K562 (cell line): ENCODE data around the gene FBXO22. TPM values are rescaled to one million over a fixed set of nuclear protein-coding genes. Genes with fewer than 3 reads are reported as not detected.

Experiments
- ATAC-seq: fragments of 200-7000 bp; cut with Tn5 transposase; 3 replicates; pipeline ENCODE4 v1.9.1; 2020; ENCODE audit warnings: moderate library complexity
- BruUV-seq: library from RNA; stranded (reverse); fragments of 400-500 nt; replicated peaks from 2 replicates; lab custom pipeline; 2021; lab: Mats Ljungman, UMichigan
- CTCF ChIA-PET: fragments of 300-600 bp; formaldehyde crosslinking; extraction: SDS; loops from one replicate; lab custom pipeline; 2021; ENCODE audit warnings: low intra/inter-chr PET ratio; lab: Yijun Ruan, JAX
- POLR2A ChIA-PET: fragments of 300-600, 350-650 bp; sonication (Branson Sonifier 250); formaldehyde crosslinking; extraction: SDS; loops from one replicate; lab custom pipeline; 2021; ENCODE audit warnings: antibody characterized with exemption, inconsistent platforms; lab: Yijun Ruan, JAX
- DNase-seq, 4 experiments: peaks; one replicate each; pipeline versions ENCODE4 v3.0.0 to v3.0.0-alpha.2; 2011 to 2018; ENCODE audit warnings: low spot score in 3 of 4, mixed read lengths in 3 of 4; ENCODE audit errors: extremely low read depth in 1 of 4
- FAIRE-seq: peaks from 2 replicates; lab custom pipeline; 2011; peaks lifted over from hg19 to GRCh38; lab: Jason Lieb, UNC
- H2AFZ ChIP-seq: 2 replicates; pipeline ENCODE4 v1.6.0; 2011; ENCODE audit warnings: low read depth, low read length, control low read depth, inconsistent platforms
- H3K27ac ChIP-seq: fragments of 200-600 bp; 3 replicates; pipeline ENCODE4 v1.8.0; 2011; ENCODE audit warnings: low read depth, mild to moderate bottlenecking, control low read depth, inconsistent platforms, low read length, moderate library complexity, mixed read lengths; ENCODE audit errors: extremely low read depth
- H3K27me3 ChIP-seq, 2 experiments: fragments of 300-600 bp in 1 of 2; 2 replicates in 1 of 2; 3 replicates in 1 of 2; pipeline versions ENCODE4 v1.6.0 to v1.8.0; 2011; ENCODE audit warnings: inconsistent platforms in 2 of 2, low read length in 2 of 2, mild to moderate bottlenecking in 1 of 2, mixed read lengths in 1 of 2, moderate library complexity in 1 of 2; ENCODE audit not compliant: control insufficient read depth in 2 of 2, insufficient read depth in 2 of 2
- H3K36me3 ChIP-seq: fragments of 300-600 bp; 3 replicates; pipeline ENCODE4 v1.8.0; 2011; ENCODE audit warnings: mild to moderate bottlenecking, low read length, inconsistent platforms; ENCODE audit not compliant: control insufficient read depth, insufficient read depth
- H3K4me1 ChIP-seq, 2 experiments: fragments of 200-600 bp in 1 of 2; replicated peaks in 1 of 2; 2 replicates in 1 of 2; 3 replicates in 1 of 2; pipeline versions ENCODE4 v1.5.1 to v1.8.0; 2011; ENCODE audit warnings: inconsistent platforms in 2 of 2, low read length in 2 of 2, mild to moderate bottlenecking in 1 of 2, mixed read lengths in 1 of 2, moderate library complexity in 1 of 2; ENCODE audit not compliant: control insufficient read depth in 2 of 2, insufficient read depth in 2 of 2
- H3K4me2 ChIP-seq: 2 replicates; pipeline ENCODE4 v1.6.1; 2011; ENCODE audit warnings: low read length, control low read depth, inconsistent platforms, mixed read lengths; ENCODE audit not compliant: insufficient read depth
- H3K4me3 ChIP-seq: fragments of 200-600 bp; sonication (generic), shearing (Covaris generic); 2 replicates; pipeline ENCODE4 v1.5.1; 2016; ENCODE audit warnings: control low read depth, inconsistent platforms
- H3K79me2 ChIP-seq: fragments of 200-600 bp; 3 replicates; pipeline ENCODE4 v1.8.0; 2011; ENCODE audit warnings: low read length, inconsistent platforms; ENCODE audit not compliant: control insufficient read depth, insufficient read depth
- H3K9ac ChIP-seq, 2 experiments: 2 replicates each; pipeline versions ENCODE4 v1.6.0 to v1.6.1; 2011; ENCODE audit warnings: low read depth in 2 of 2, low read length in 2 of 2, control low read depth in 1 of 2, inconsistent platforms in 1 of 2, mild to moderate bottlenecking in 1 of 2, mixed read lengths in 1 of 2; ENCODE audit not compliant: insufficient read depth in 1 of 2
- H3K9me1 ChIP-seq: one replicate; pipeline ENCODE4 v1.6.0; 2011; ENCODE audit warnings: inconsistent platforms, mild to moderate bottlenecking, low read length, moderate library complexity; ENCODE audit not compliant: control insufficient read depth, insufficient read depth
- H3K9me3 ChIP-seq: replicated peaks from 2 replicates; pipeline ENCODE4 v1.5.1; 2011; ENCODE audit warnings: low read depth, low read length, inconsistent platforms; ENCODE audit not compliant: control insufficient read depth, insufficient read depth
- H4K20me1 ChIP-seq: replicated peaks from 2 replicates; pipeline ENCODE4 v1.6.1; 2011; ENCODE audit warnings: low read length, inconsistent platforms, mixed read lengths; ENCODE audit not compliant: control insufficient read depth, insufficient read depth
- BRD4 ChIP-seq: fragments of 200-600 bp; sonication (generic); IDR thresholded peaks from 2 replicates; pipeline ENCODE4 v1.6.1; 2017; ENCODE audit warnings: inconsistent platforms
- CEBPB ChIP-seq: fragments of 450-650 bp; IDR thresholded peaks from 2 replicates; pipeline ENCODE4 v1.6.1; 2016; ENCODE audit warnings: missing genetic modification characterization, missing compliant biosample characterization
- CEBPG ChIP-seq, 3 experiments: fragments of 200-800 bp in 1 of 3; sonication (Bioruptor generic) in 1 of 3; sonication (generic) in 1 of 3; formaldehyde crosslinking in 1 of 3; IDR thresholded peaks in 2 of 3; conservative IDR thresholded peaks in 1 of 3; 2 replicates each; pipeline versions ENCODE4 v1.6.1 to v1.8.0; 2016 to 2022; ENCODE audit warnings: missing compliant biosample characterization in 2 of 3, missing genetic modification characterization in 2 of 3, mild to moderate bottlenecking in 1 of 3, missing genetic modification reagents in 1 of 3
- FOSL1 ChIP-seq: fragments of 200-800 bp; sonication (Bioruptor generic); conservative IDR thresholded peaks from 2 replicates; pipeline ENCODE4 v1.6.1; 2016; ENCODE audit warnings: missing genetic modification characterization, missing compliant biosample characterization
- JUND ChIP-seq, 2 experiments: IDR thresholded peaks; 2 replicates in 1 of 2; 3 replicates in 1 of 2; pipeline ENCODE4 v1.6.1; 2011; ENCODE audit warnings: borderline replicate concordance in 2 of 2, low read depth in 2 of 2, low read length in 2 of 2, improper control_type of control experiment in 1 of 2, missing biosample characterization in 1 of 2, missing genetic modification characterization in 1 of 2, missing genetic modification reagents in 1 of 2
- MEIS2 ChIP-seq: fragments of 450-650 bp; IDR thresholded peaks from 2 replicates; pipeline ENCODE4 v1.6.1; 2014; ENCODE audit warnings: mild to moderate bottlenecking; ENCODE audit not compliant: partially characterized antibody
- NFRKB ChIP-seq: fragments of 450-650 bp; IDR thresholded peaks from 2 replicates; pipeline ENCODE4 v1.6.1; 2016; ENCODE audit warnings: low read depth
- SMARCA4 ChIP-seq: fragments of 450-650 bp; IDR thresholded peaks from 2 replicates; pipeline ENCODE4 v1.6.1; 2016
- SMARCE1 ChIP-seq: fragments of 450-650 bp; IDR thresholded peaks from 2 replicates; pipeline ENCODE4 v1.7.1; 2016; ENCODE audit warnings: mild to moderate bottlenecking
- ZNF444 ChIP-seq: fragments of 250-450 bp; sonication (Bioruptor Pico); IDR thresholded peaks from 2 replicates; pipeline ENCODE4 v1.4.0; 2020; ENCODE audit warnings: mild to moderate bottlenecking, moderate library complexity
- WGBS: fragments of 100-300 bp; shearing (Covaris generic); methylation state at CpG from one replicate; pipeline ENCODE4 v1.1.6; 2016; ENCODE audit warnings: low coverage, mixed read lengths; ENCODE audit not compliant: insufficient coverage; ENCODE audit errors: missing lambda C conversion rate; 5-methylcytosine and 5-hydroxymethylcytosine counted together
- in situ Hi-C: fragments of 300-500 bp; cut with MboI; formaldehyde crosslinking; loops from 4 replicates; pipeline ENCODE4 v1.15.0; 2018; ENCODE audit warnings: inconsistent platforms, mixed read lengths
- intact Hi-C: fragments of 100-400 bp; cut with micrococcal nuclease; formaldehyde crosslinking; loops from 2 replicates; pipeline ENCODE4 v1.14.2; 2022
- polyA plus RNA-seq, 8 experiments: library from polyadenylated mRNA; depleted of rRNA in 4 of 8; stranded (reverse) in 5 of 8; unstranded in 3 of 8; fragments of >200 nt; fragmentation: Nextera tagmentation in 2 of 8; fragmentation: Illumina TruSeq in 1 of 8; extraction: Ambion mirVana in 2 of 8; extraction: Trizol in 1 of 8; gene quantifications; 2 replicates each; pipeline versions ENCODE4 v1.2.1 to v1.2.3, GENCODE V29; 2011 to 2014; ENCODE audit warnings: inconsistent platforms in 1 of 8, missing spikeins in 1 of 8
- total RNA-seq, 7 experiments: library from RNA; depleted of rRNA in 6 of 7; stranded (reverse); fragments of >200 nt in 6 of 7; fragmentation: Illumina TruSeq in 2 of 7; extraction: Trizol in 2 of 7; gene quantifications; 2 replicates each; pipeline versions ENCODE4 v1.2.1 to v1.2.3, GENCODE V29; 2011 to 2021; ENCODE audit warnings: low replicate concordance in 1 of 7
- TF ChIP-seq, protein P1 (sequence below): sonication (generic); formaldehyde crosslinking; IDR thresholded peaks from 2 replicates; pipeline ENCODE4 v1.8.0; 2022; ENCODE audit warnings: missing genetic modification reagents, mild to moderate bottlenecking, moderate library complexity, borderline replicate concordance
- TF ChIP-seq, protein P2 (sequence below): sonication (generic); formaldehyde crosslinking; IDR thresholded peaks from 2 replicates; pipeline ENCODE4 v1.8.0; 2022; ENCODE audit warnings: mild to moderate bottlenecking, missing genetic modification reagents

Gene FBXO22
- total and polyA plus RNA-seq, 9 of the 15 experiments (the other 6 are each of a cell fraction or from before 2014, with no cell fraction given) = 24.4 to 99.4 (median 66.5) TPM

DNA sequence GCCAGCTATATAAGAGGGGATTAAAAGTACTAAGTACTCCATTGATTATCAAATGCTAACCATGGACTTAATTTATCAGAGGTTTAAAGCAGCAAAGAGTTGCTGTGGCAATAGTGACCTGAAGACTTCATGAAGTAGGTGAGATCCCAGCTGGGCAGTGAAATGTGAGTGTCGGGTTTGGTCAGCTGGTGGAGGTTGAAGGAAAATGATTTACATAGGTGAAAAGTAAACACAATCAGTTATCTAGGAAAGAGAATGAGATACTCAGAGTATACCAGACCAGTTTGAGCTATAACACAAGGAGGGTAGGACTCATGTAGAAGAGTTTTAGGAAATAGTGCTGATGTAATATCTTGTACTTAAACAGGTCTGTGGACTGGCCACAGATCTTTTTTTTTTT is 16.5 kb upstream of the FBXO22 start:
- in situ Hi-C loops = no loop called here
- Histone ChIP-seq H3K36me3 (peaks cover 74% of the 10 kb centered on the region), H3K4me3 (no peak overlapping the region), H3K79me2 (no peaks in the 10 kb centered on the region), H3K27ac (no peak overlapping the region), H4K20me1 (no peaks in the 10 kb centered on the region), H3K4me1 (0 out of 5 replicates have a peak, but pooled peaks cover 0 to 3% of the 10 kb centered on the region in 2 experiments), H3K27me3 (no peaks in the 10 kb centered on the region), H3K4me2 (no peak overlapping the region), H3K9ac (no peak overlapping the region), H3K9me1 (no peaks in the 10 kb centered on the region), H2AFZ (no peak overlapping the region), H3K9me3 (no peaks in the 10 kb centered on the region)
- no peak for ATAC-seq
- intact Hi-C loops = no loop called here
- POLR2A ChIA-PET = interaction anchor here (1.4 to 1.6 kb wide), 2 partner anchors 12 to 22 kb away, joined by 3 to 5 read pairs; no protein-coding TSS in a partner anchor
- FAIRE-seq = no peak
- 86% methylated on average over 1 of the region's 1 CpG for WGBS
- CTCF ChIA-PET = no interaction called here
- BruUV-seq = no TSS peak
- TF ChIP-seq, protein P1, sequence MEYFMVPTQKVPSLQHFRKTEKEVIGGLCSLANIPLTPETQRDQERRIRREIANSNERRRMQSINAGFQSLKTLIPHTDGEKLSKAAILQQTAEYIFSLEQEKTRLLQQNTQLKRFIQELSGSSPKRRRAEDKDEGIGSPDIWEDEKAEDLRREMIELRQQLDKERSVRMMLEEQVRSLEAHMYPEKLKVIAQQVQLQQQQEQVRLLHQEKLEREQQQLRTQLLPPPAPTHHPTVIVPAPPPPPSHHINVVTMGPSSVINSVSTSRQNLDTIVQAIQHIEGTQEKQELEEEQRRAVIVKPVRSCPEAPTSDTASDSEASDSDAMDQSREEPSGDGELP (CRISPR knock-in tag) = no peak
- peak; percentile 2 for TF ChIP-seq MEIS2
- TF ChIP-seq, all 486 proteins: peak for 1
- DNase-seq = no peak

DNA sequence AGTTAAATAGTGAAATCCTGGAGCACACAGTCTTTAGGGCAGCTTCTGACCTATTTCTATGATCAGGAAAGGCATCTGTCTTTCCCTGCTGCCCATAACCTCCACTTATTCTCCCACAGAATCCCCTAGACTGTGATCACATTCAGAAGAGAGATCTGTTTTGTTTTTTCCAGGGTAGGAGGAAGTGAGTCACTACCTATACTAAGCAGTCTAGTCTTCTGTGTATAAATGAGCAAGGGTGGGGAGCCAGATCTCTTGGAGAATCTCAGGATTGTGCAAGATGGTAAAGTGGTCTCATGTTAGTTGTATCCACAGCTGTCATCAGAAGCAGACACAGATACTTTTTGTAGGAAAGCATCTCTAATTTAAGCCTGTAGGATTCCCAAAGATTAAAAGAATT is 11.8 kb upstream of the FBXO22 start:
- no peak overlapping the region for H3K4me3 ChIP-seq
- peak overlapping the region; percentile 47; the same call in 2 of the 3 replicates for H3K27ac ChIP-seq
- no peaks in the 10 kb centered on the region for H3K9me1 ChIP-seq
- CTCF ChIA-PET = no interaction called here
- no peaks in the 10 kb centered on the region for H3K79me2 ChIP-seq
- ATAC-seq (no peak; the same call in 2 of the 3 replicates), FAIRE-seq (no peak), DNase-seq (no peak)
- H3K36me3 ChIP-seq = peaks cover 65% of the 10 kb centered on the region
- no peak overlapping the region for H2AFZ ChIP-seq
- POLR2A ChIA-PET = interaction anchor here (1.2 to 2.3 kb wide), 3 partner anchors 9 to 12 kb away, joined by 3 to 6 read pairs (median 5); partner anchors contain the start of gene FBXO22
- no peak overlapping the region for H3K9ac ChIP-seq
- intact Hi-C loops (no loop called here), in situ Hi-C loops (no loop called here)
- BruUV-seq = no TSS peak
- H3K4me1 ChIP-seq = 0 out of 5 replicates have a peak, but pooled peaks cover 0 to 3% of the 10 kb centered on the region in 2 experiments
- H4K20me1 ChIP-seq = no peaks in the 10 kb centered on the region
- no peak overlapping the region for H3K4me2 ChIP-seq
- H3K9me3 ChIP-seq = no peaks in the 10 kb centered on the region
- no peaks in the 10 kb centered on the region for H3K27me3 ChIP-seq
- TF ChIP-seq ZNF444 (no peak), CEBPB (tag) (peak; percentile 64), SMARCE1 (0 out of 2 replicates have a peak, but pooled peaks have one; percentile 25), SMARCA4 (peak; percentile 31; the same call in 1 of the 2 replicates), NFRKB (no peak), CEBPG (CRISPR knock-in tag; IDR thresholded peaks at IDR 0.05) (no peak), CEBPG (tag; conservative IDR thresholded peaks at IDR 0.05 in 1 of 2, IDR thresholded peaks at IDR 0.05 in 1 of 2) (peak in 1 of 2 experiments; percentile 79; a peak in 2 of 4 replicates), BRD4 (no peak), JUND (IDR thresholded peaks at IDR 0.05; ENCODE audit: borderline replicate concordance, low read depth, low read length) (peak; percentile 44; the same call in 1 of the 2 replicates), JUND (tag; IDR thresholded peaks at IDR 0.05; ENCODE audit: borderline replicate concordance, low read depth, low read length) (no peak), FOSL1 (tag) (peak; percentile 79)
- TF ChIP-seq, protein P2, sequence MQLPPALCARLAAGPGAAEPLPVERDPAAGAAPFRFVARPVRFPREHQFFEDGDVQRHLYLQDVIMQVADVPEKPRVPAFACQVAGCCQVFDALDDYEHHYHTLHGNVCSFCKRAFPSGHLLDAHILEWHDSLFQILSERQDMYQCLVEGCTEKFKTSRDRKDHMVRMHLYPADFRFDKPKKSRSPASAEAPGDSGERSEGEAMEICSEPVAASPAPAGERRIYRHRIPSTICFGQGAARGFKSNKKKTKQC = no peak
